GM23248 (cell line): ENCODE results near the gene ADK. TPM values are rescaled to one million over a fixed set of nuclear protein-coding genes. Genes with fewer than 3 reads are reported as not detected.

Experiments used
- DNase-seq: peaks from one replicate; pipeline ENCODE4 v3.0.0-alpha.2; 2015
- H2AFZ ChIP-seq: fragments of 200-600 bp; sonication (generic); 2 replicates; pipeline ENCODE4 v1.6.1; 2016; ENCODE audit warnings: antibody characterized with exemption
- H3F3A ChIP-seq: fragments of 200-600 bp; sonication (generic); 2 replicates; pipeline ENCODE4 v1.6.1; 2016; ENCODE audit warnings: mild to moderate bottlenecking, antibody characterized with exemption, mixed run types; ENCODE audit not compliant: insufficient read depth
- H3K27ac ChIP-seq: fragments of 200-600 bp; sonication (generic); 2 replicates; pipeline ENCODE4 v1.5.1; 2016; ENCODE audit warnings: mild to moderate bottlenecking
- H3K27me3 ChIP-seq: fragments of 200-600 bp; sonication (generic); replicated peaks from 2 replicates; pipeline ENCODE4 v1.6.1; 2016; ENCODE audit warnings: mild to moderate bottlenecking; ENCODE audit not compliant: insufficient read depth
- H3K36me3 ChIP-seq: fragments of 200-600 bp; sonication (generic); 2 replicates; pipeline ENCODE4 v1.6.1; 2016; ENCODE audit warnings: low read depth, mild to moderate bottlenecking
- H3K4me1 ChIP-seq: fragments of 200-600 bp; sonication (generic); 2 replicates; pipeline ENCODE4 v1.6.1; 2016; ENCODE audit warnings: mild to moderate bottlenecking; ENCODE audit not compliant: insufficient read depth
- H3K4me2 ChIP-seq: fragments of 200-600 bp; sonication (generic); one replicate; pipeline ENCODE4 v1.6.1; 2016; ENCODE audit warnings: mild to moderate bottlenecking; ENCODE audit not compliant: unreplicated experiment
- H3K4me3 ChIP-seq: fragments of 200-600 bp; sonication (generic); 2 replicates; pipeline ENCODE4 v1.5.1; 2016; ENCODE audit warnings: mild to moderate bottlenecking
- H3K79me2 ChIP-seq: fragments of 200-600 bp; sonication (generic); 2 replicates; pipeline ENCODE4 v1.6.1; 2016; ENCODE audit warnings: mild to moderate bottlenecking; ENCODE audit not compliant: insufficient read depth
- H3K9ac ChIP-seq: fragments of 200-600 bp; sonication (generic); 2 replicates; pipeline ENCODE4 v1.6.1; 2016; ENCODE audit warnings: mild to moderate bottlenecking
- H3K9me2 ChIP-seq: fragments of 200-600 bp; sonication (generic); 2 replicates; pipeline ENCODE4 v1.6.1; 2016; ENCODE audit warnings: mixed run types, mild to moderate bottlenecking, moderate library complexity; ENCODE audit not compliant: insufficient read depth
- H3K9me3 ChIP-seq: fragments of 200-600 bp; sonication (generic); one replicate; pipeline ENCODE4 v1.6.1; 2017; ENCODE audit warnings: low read depth
- H4K20me1 ChIP-seq: fragments of 200-600 bp; sonication (generic); 2 replicates; pipeline ENCODE4 v1.6.0; 2016; ENCODE audit not compliant: insufficient read depth
- EZH2 ChIP-seq: fragments of 200-600 bp; sonication (generic); IDR thresholded peaks from 2 replicates; pipeline ENCODE4 v1.6.1; 2018; ENCODE audit warnings: antibody characterized with exemption, mild to moderate bottlenecking; ENCODE audit not compliant: insufficient read depth, poor library complexity, severe bottlenecking
- EZH2phosphoT487 ChIP-seq: fragments of 200-600 bp; sonication (generic); IDR thresholded peaks from 2 replicates; pipeline ENCODE4 v1.6.1; 2018; ENCODE audit warnings: antibody characterized with exemption, moderate library complexity, mild to moderate bottlenecking, low read depth; ENCODE audit not compliant: insufficient read depth
- WGBS, 2 experiments: methylation state at CpG; one replicate each; pipeline ENCODE4 v1.1.6; 2015 to 2017; ENCODE audit warnings: low lambda C conversion rate in 2 of 2, low coverage in 1 of 2; ENCODE audit errors: missing lambda C conversion rate in 2 of 2; 5-methylcytosine and 5-hydroxymethylcytosine counted together
- in situ Hi-C: fragments of 300-500 bp; cut with MboI; formaldehyde crosslinking; loops from 2 replicates; pipeline ENCODE4 v1.15.0; 2020
- polyA plus RNA-seq: library from polyadenylated mRNA; unstranded; fragments of >200 nt; fragmentation: Nextera tagmentation; extraction: Ambion mirVana; gene quantifications from 2 replicates; pipeline ENCODE4 v1.2.1, GENCODE V29; 2016
- total RNA-seq: library from RNA; depleted of rRNA; stranded (reverse); fragments of >200 nt; shearing (Covaris generic); gene quantifications from 2 replicates; pipeline ENCODE4 v1.2.3, GENCODE V29; 2014; rRNA removed

Gene ADK
- 29.3 and 43.7 TPM in 2 replicates for total RNA-seq
- polyA plus RNA-seq, result 72.5 and 75.1 TPM in 2 replicates

- Histone ChIP-seq H3K9me3 (no peaks in the 10 kb centered on the region), H3K4me2 (peak within 1 kb of the TSS; percentile 93), H4K20me1 (no peaks in the 10 kb centered on the region), H3F3A (peaks cover 6% of the 10 kb centered on the region), H3K4me3 (peak within 1 kb of the TSS; percentile 97), H3K4me1 (peaks cover 23% of the 10 kb centered on the region; the same call in 1 of the 2 replicates), H3K27ac (peak within 1 kb of the TSS; percentile 79), H3K27me3 (no peaks in the 10 kb centered on the region), H3K9me2 (no peaks in the 10 kb centered on the region), H3K79me2 (peaks cover 61% of the 10 kb centered on the region), H3K9ac (peak within 1 kb of the TSS; percentile 83), H2AFZ (peak within 1 kb of the TSS; percentile 77), H3K36me3 (no peaks in the 10 kb centered on the region)
- 1 to 3% methylated on average over 41 to 48 of the region's 57 CpGs for WGBS, 2 experiments
- DNase-seq, result peak; percentile 98
- in situ Hi-C loops, result no loop called here
- no peak for TF ChIP-seq EZH2phosphoT487
- TF ChIP-seq EZH2, result no peak
Observed at GRCh38 chr10:74150990-74151878, at the start of gene ADK. Gene ADK (plus strand): TSS chr10:74151221. CDS start chr10:74151279, 58 bp downstream.

- peaks cover 47% of the 10 kb centered on the region for H3F3A ChIP-seq
- peaks cover 62% of the 10 kb centered on the region for H3K79me2 ChIP-seq
- H3K9me2 ChIP-seq, result no peaks in the 10 kb centered on the region
- peaks cover 84% of the 10 kb centered on the region for H3K36me3 ChIP-seq
- no peak overlapping the region for H3K4me3 ChIP-seq
- DNase-seq, result peak; percentile 59
- WGBS, 2 experiments, result 78 to 81% methylated on average over 11 of the region's 11 CpGs
- no peak overlapping the region for H2AFZ ChIP-seq
- no peak overlapping the region for H3K4me2 ChIP-seq
- TF ChIP-seq EZH2, result no peak
- no peak for TF ChIP-seq EZH2phosphoT487
- in situ Hi-C loops, result no loop called here
- H3K4me1 ChIP-seq, result no peaks in the 10 kb centered on the region
- H3K9me3 ChIP-seq, result no peaks in the 10 kb centered on the region
- no peak overlapping the region for H3K9ac ChIP-seq
- no peaks in the 10 kb centered on the region for H3K27me3 ChIP-seq
- no peaks in the 10 kb centered on the region for H4K20me1 ChIP-seq
- no peak overlapping the region for H3K27ac ChIP-seq
Observed at GRCh38 chr10:74103560-74104258, 47.3 kb upstream of the ADK start.

- no peak overlapping the region for H3K4me2 ChIP-seq
- no peak overlapping the region for H3K4me3 ChIP-seq
- H3K9me3 ChIP-seq, result no peaks in the 10 kb centered on the region
- peaks cover 86% of the 10 kb centered on the region for H3K36me3 ChIP-seq
- WGBS, 2 experiments, result 72 to 74% methylated on average over 5 of the region's 5 CpGs
- no peak overlapping the region for H2AFZ ChIP-seq
- no peaks in the 10 kb centered on the region for H4K20me1 ChIP-seq
- no peak overlapping the region for H3K27ac ChIP-seq
- no peaks in the 10 kb centered on the region for H3K27me3 ChIP-seq
- no peak for DNase-seq
- H3K9me2 ChIP-seq, result no peaks in the 10 kb centered on the region
- no peak for TF ChIP-seq EZH2
- TF ChIP-seq EZH2phosphoT487, result no peak
- H3K9ac ChIP-seq, result no peak overlapping the region
- H3F3A ChIP-seq, result peaks cover 49% of the 10 kb centered on the region
- H3K79me2 ChIP-seq, result peaks cover 62% of the 10 kb centered on the region
- in situ Hi-C loops, result no loop called here
- H3K4me1 ChIP-seq, result no peaks in the 10 kb centered on the region
Observed at GRCh38 chr10:74104480-74104879, 46.5 kb upstream of the ADK start.

DNA sequence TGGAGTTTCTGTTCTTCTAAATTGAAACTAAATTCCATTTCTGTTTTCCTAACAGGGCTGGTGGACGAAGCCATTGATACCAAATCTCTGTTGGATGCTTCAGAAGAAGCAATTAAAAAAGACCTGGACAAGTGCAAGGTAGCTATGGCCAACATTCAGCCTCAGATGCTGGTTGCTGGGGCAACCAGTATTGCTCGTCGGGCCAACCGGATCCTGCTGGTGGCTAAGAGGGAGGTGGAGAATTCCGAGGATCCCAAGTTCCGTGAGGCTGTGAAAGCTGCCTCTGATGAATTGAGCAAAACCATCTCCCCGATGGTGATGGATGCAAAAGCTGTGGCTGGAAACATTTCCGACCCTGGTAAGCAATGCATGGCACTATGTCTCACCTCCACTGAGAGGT is 46.0 kb upstream of the ADK start:
- H3K36me3 ChIP-seq, result peaks cover 86% of the 10 kb centered on the region
- TF ChIP-seq EZH2phosphoT487 (no peak), EZH2 (no peak)

More for the DNA sequence above, 46.0 kb upstream of the ADK start:
- no peak overlapping the region for H3K4me2 ChIP-seq
- DNase-seq, result no peak
- no peak overlapping the region for H3K4me3 ChIP-seq
- no peaks in the 10 kb centered on the region for H3K4me1 ChIP-seq
- H3K9ac ChIP-seq, result no peak overlapping the region
- H3K79me2 ChIP-seq, result peaks cover 62% of the 10 kb centered on the region
- H2AFZ ChIP-seq, result no peak overlapping the region
- H3K9me2 ChIP-seq, result no peaks in the 10 kb centered on the region
- WGBS, 2 experiments, result 82 to 86% methylated on average over 8 of the region's 8 CpGs
- no peak overlapping the region for H3K27ac ChIP-seq
- peaks cover 49% of the 10 kb centered on the region for H3F3A ChIP-seq
- no peaks in the 10 kb centered on the region for H3K27me3 ChIP-seq
- in situ Hi-C loops, result no loop called here
- H3K9me3 ChIP-seq, result no peaks in the 10 kb centered on the region
- 0 out of 2 replicates have a peak, but pooled peaks cover 5% of the 10 kb centered on the region for H4K20me1 ChIP-seq
